ENCODE data around the gene CSRP1. TPM values are rescaled to one million over a fixed set of nuclear protein-coding genes. Genes with fewer than 3 reads are reported as not detected.

Gene CSRP1
- total and polyA plus RNA-seq, 9 of the 15 experiments (the other 6 are each of a cell fraction or from before 2014, with no cell fraction given): 6.8 to 39.4 (median 23.7) TPM

DNA sequence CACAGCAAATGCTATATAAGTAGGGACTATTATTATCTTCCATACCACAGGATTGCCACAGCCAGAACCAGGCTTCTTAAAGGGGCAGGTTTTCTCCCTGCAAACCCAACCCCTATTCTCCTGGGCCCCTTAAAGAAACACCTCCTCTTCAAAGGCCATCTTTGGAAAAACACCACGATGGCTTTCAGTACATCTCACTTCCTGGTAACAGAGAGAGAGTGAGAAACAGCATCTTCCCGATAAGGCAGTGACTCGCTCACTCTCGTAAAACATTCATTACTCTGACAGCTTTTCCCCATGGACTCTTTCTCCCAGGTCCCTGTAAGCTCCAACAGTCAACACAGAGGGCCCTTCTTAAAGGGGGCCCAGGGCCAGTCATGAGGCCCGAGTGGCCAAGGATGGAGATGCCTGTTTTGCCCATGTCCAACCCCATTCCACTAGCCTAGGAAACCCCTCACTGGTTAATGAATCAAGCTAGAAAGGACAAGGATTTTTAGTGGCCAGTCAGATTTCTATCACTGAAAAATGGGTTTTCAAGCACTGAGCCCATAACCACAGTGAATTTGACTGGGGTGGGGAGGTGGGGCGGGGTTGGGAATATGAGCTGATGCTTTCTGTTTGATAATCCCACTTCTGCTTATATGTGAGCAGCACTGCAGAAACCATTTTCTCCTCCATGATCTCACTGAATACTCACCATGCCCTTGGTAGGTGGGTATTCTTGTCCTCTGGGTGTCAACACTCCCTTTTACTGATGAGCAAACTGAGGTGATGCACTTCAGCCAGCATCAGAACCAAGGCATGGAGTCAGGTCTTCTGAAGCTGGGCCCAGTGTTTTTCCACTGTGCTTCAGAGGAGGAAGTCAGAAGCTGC lies 28.4 kb upstream of the CSRP1 start (continued):
- TF ChIP-seq, protein P1, sequence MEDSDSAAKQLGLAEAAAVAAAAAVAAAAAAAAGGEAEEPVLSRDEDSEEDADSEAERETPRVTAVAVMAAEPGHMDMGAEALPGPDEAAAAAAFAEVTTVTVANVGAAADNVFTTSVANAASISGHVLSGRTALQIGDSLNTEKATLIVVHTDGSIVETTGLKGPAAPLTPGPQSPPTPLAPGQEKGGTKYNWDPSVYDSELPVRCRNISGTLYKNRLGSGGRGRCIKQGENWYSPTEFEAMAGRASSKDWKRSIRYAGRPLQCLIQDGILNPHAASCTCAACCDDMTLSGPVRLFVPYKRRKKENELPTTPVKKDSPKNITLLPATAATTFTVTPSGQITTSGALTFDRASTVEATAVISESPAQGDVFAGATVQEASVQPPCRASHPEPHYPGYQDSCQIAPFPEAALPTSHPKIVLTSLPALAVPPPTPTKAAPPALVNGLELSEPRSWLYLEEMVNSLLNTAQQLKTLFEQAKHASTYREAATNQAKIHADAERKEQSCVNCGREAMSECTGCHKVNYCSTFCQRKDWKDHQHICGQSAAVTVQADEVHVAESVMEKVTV (CRISPR knock-in tag; IDR thresholded peaks at IDR 0.05): 0 out of 2 replicates have a peak, but pooled peaks have one; percentile 8
- peak in 1 of 2 experiments; percentile 40; a peak in 1 of 4 replicates for TF ChIP-seq MAZ (CRISPR knock-in tag; conservative IDR thresholded peaks at IDR 0.05 in 1 of 2, IDR thresholded peaks at IDR 0.05 in 1 of 2)
- TF ChIP-seq GATAD2B (IDR thresholded peaks at IDR 0.05; ENCODE audit: borderline replicate concordance): no peak
- TF ChIP-seq ZNF589 (CRISPR knock-in tag; IDR thresholded peaks at IDR 0.05; ENCODE audit: low read depth): peak; percentile 48
- TF ChIP-seq BMI1 (IDR thresholded peaks at IDR 0.05; ENCODE audit: low read length): no peak
- TF ChIP-seq ELF1 (tag; IDR thresholded peaks at IDR 0.05): peak; percentile 81
- TF ChIP-seq ZNF766 (CRISPR knock-in tag; conservative IDR thresholded peaks at IDR 0.05): 0 out of 2 replicates have a peak, but pooled peaks have one; percentile 22
- TF ChIP-seq PHF21A (IDR thresholded peaks at IDR 0.05; ENCODE audit: borderline replicate concordance, low read depth): no peak
- TF ChIP-seq ZNF224 (CRISPR knock-in tag; IDR thresholded peaks at IDR 0.05): no peak
- TF ChIP-seq EGR1 (conservative IDR thresholded peaks at IDR 0.05): no peak
- TF ChIP-seq NR2C1 (IDR thresholded peaks at IDR 0.05): no peak
- no peak for TF ChIP-seq NR2C1 (tag; IDR thresholded peaks at IDR 0.05)
- TF ChIP-seq FOXA1 (IDR thresholded peaks at IDR 0.05; ENCODE audit: borderline replicate concordance): no peak
- TF ChIP-seq SMARCA4 (IDR thresholded peaks at IDR 0.05): peak; percentile 18; the same call in 1 of the 2 replicates
- TF ChIP-seq, protein P2, sequence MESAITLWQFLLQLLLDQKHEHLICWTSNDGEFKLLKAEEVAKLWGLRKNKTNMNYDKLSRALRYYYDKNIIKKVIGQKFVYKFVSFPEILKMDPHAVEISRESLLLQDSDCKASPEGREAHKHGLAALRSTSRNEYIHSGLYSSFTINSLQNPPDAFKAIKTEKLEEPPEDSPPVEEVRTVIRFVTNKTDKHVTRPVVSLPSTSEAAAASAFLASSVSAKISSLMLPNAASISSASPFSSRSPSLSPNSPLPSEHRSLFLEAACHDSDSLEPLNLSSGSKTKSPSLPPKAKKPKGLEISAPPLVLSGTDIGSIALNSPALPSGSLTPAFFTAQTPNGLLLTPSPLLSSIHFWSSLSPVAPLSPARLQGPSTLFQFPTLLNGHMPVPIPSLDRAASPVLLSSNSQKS (CRISPR knock-in tag; IDR thresholded peaks at IDR 0.05): no peak
- TF ChIP-seq CBX2 (IDR thresholded peaks at IDR 0.05; ENCODE audit: insufficient read depth, low read length, poor library complexity, severe bottlenecking): no peak
- peak; percentile 86 for TF ChIP-seq MEIS2 (IDR thresholded peaks at IDR 0.05; ENCODE audit: partially characterized antibody)
